HG03565 (cell line): ENCODE results near the gene HEATR5A.

ENCODE experiments used
- ATAC-seq: cut with Tn5 transposase; IDR thresholded peaks from one replicate; pipeline ENCODE4 v1.9.1; 2021; ENCODE audit warnings: mild to moderate bottlenecking, moderate library complexity; ENCODE audit not compliant: unreplicated experiment

The HEATR5A gene

DNA sequence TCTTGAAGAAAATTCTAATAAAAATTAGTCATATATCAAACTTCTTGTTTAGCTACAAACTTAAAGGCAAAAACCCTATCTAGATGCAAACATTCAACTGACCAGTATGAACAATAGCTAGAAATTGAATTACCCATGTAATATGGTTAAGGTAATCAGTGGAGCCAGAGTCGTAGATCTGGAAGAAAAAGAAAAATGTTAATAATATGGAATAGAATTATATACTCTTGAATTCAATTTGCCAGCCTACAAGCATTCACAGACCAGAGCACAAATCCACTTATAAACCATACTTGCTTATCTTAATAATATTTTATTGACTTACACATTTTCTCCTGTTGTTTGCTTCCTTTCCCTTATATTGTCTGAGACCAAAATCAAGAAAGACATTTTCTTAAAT, 7.7 kb upstream of the HEATR5A start:
- ATAC-seq = no peak

DNA sequence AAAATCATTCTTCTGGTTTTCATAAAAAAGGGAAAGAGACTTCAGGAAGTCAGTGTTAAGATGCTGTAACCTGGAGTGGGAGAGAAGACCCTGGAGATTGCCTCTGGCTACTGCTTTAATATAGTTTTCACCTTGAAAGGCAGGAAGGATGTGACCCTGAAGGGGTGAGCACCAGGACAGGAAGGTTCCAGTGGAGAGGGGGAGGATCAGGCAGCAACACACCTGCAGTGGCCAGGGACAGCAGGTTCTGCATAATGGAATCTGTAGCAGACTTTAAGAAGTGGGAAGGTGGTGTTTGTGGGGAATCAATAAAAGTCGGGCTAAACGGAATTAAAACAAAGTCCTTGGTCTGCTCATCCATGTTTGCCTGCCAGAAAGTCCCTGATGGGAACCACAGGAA, 6.3 kb upstream of the HEATR5A start:
- ATAC-seq = no peak

DNA sequence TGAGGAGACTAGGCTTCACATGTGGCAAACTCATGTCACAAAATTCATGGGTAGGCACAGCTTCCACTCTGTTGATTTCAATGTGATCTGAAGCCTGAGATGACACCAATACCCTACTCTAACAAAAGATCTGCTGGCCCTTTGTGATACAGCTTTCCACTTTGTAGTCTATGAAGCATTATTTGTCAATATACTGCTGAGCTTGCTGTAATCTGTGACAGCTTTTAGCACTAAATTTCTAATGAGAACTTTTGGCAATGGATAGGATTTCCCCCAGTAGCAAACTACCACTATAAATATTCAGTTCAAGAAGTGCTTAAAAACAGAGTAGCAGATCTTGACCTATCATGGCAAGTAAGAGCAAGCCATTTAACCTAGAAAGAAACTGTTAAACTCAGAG, 5.6 kb upstream of the HEATR5A start:
- ATAC-seq = no peak

DNA sequence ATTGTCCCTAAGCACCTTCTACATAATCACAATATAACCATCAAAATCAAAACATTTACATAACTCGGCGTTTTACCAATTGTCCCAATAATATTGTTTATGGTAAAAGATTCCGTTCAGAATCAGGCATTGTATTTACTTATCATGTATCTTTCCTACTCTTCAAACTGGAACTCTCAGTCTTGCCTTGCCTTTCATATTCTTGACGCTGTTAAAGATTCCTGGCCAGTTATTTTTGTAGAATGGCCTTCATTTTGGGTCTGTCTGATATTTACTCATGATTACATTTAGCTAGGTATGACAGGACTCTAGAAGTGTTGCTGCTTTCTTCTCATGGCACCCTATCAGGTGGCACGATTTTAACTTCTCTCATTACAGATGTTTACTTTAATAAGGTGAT, 850 bp upstream of the HEATR5A start:
- ATAC-seq = no peak

DNA sequence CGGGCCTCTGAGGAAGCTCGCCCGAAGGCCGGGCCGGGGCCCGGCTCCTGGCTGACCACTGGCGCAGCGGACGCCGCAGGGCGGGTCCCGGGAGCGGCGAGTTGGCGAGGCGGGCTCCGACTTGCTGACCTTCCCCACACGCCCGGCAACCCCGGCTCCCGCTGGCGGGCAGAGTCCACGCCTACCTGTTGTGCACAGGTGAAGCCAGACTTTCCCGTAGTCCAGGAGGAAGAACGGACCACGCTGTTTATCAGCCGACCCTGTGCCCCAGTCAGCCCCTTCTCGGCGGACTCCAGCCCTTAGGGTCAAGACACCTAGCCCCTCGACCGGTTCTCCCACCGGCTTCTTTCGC, 407 bp downstream of the HEATR5A start:
- peak; percentile 20 for ATAC-seq

DNA sequence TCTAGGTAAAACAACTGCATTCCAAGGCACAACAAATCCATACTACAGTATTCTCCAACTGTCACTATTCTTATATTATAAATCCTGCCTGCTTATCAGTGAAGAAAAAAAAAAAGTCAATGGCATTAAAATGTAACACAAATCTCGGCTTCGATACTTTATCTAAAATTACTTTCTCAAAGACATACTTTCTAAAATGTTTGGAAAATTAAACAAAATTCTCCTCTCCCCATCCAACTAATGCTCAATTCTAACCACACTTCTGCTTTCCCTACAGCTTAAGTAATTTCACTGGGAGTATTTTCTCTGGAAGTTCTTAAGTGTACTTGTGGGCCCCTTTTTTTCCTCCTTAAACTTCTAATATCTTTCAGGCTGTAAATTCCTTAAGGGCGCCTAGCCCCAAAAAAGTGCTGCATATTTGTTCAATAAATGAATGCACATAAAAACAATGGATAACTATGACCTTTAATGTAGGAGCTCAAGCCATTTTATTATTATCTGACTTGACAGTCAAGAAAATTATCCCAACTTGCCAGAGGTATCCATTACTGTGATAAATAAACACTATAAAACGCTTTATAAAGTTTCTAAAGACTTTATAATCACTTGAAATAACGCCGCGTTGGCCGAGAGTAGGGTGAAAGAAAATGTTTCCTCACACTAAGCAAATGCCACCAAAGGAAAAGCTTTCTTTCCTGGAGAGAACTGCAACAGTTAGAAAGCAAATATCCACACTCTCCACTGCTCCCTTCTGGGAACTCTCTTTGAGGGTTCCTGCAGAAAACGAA, 977 bp downstream of the HEATR5A start:
- ATAC-seq = no peak

DNA sequence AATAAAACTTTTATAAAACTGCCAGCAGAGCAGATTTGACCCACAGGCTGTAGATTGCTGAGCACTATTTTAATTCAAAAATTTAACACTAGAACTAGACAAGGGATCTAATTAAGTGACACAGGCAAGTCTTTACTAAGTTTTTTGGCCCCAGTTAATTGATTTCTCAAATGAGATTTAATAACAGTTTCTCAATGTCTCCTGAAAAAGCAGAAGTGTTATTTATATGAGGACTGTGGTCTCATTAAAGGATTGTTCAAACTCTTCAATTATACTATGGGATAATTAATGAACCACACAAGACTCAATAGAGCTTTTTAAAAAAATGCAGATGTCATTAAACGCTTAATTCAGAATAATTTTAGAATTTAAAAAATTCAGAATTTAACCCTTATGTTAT, 1.9 kb downstream of the HEATR5A start:
- no peak for ATAC-seq

DNA sequence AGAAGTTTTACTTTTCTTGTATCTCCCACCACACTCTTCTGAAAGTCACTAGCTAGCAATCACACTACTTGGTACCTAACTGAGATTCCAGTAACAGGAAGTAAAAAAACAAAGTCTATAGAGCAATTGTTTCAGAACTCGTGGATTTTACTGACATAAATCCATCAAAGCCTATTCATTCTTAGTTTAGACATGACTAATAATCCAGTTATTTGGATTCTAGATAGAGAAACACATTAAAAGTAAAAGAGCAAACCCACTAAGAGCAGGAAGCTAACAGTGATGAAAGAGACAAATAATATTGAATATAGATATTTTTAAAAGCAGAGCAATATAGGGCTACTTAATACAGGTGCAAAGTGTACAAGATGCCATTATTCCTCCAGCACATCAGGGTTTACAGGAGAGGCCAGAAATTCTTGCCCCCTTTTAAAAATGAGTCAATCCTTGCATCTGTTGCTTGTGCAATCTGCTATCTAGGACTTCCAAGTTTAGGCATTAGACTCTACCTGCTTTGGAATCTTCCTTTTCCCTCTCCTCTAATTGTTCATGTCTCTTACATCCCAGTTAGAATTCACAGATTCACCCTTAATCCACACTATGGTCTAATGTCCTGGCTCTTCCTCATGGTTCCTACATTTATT, 6.0 kb downstream of the HEATR5A start:
- no peak for ATAC-seq

DNA sequence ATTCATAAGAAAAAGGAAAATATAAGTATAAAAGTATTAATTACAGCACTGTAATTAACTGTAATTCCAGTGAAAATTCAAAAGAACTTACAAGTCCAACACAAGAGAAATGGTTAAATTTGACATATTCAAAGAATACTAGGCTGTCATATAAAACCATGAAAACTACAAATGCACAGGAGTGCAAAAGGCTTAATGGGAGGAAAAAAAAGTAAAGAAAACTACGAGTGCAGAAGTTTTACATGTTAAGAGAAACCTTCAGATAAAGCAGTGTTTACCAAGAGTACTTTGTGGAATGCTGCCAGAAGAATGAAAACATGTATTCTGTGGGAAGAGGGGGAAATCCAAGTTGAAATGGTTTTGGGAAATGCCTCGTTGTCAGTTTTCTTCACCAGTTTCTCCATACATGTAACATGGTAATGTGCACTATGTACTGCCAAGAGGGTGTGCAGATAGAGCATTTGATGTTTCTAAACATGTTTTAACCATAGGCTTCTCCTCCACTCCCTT, 9.1 kb downstream of the HEATR5A start:
- no peak for ATAC-seq

DNA sequence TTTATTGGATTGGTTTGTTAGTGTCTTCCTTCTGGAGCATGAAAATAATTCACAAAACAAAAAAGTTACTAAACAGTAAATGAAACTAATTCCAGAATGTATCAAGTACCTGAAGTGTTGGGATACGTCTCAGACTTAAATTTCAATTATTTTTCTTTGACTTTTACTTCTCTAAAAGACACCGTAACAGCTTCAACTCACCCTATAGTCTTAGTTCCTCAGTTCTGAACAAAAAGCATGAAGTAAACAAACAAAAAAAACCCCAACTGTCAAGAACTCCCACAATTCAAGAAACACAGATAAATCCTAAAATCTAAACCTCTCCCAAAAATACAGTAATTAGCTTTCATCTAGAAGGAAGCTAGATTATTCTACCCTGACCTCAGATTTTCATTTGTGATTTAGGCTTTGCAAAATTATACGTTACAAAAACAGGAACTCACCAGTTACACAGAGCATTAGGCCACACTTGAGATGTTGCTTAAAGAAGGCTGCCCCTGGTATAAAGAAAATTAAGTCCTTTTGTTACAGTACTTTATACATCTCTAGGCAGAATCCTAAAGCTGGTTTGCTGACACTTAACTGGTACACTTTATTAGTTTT, 10.2 kb downstream of the HEATR5A start:
- ATAC-seq = no peak

DNA sequence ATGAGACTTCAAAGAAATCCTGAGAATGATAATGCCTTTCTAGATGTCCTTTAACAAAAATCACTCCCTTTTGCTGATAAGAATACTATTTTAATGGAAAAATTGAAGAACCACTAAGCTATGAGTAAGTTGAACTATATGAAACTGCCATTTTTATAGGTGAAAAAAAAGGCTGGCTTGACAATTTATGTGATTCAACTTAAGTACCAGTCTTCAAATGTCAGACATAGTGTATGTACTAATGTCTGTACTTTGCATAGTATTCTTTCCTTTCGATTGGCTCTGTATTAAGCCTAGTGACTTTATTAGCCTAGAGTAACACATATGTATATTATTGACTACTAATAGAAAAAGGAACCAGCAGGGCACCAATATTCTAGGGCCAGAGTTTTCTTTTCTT, 11.9 kb downstream of the HEATR5A start:
- ATAC-seq = no peak

DNA sequence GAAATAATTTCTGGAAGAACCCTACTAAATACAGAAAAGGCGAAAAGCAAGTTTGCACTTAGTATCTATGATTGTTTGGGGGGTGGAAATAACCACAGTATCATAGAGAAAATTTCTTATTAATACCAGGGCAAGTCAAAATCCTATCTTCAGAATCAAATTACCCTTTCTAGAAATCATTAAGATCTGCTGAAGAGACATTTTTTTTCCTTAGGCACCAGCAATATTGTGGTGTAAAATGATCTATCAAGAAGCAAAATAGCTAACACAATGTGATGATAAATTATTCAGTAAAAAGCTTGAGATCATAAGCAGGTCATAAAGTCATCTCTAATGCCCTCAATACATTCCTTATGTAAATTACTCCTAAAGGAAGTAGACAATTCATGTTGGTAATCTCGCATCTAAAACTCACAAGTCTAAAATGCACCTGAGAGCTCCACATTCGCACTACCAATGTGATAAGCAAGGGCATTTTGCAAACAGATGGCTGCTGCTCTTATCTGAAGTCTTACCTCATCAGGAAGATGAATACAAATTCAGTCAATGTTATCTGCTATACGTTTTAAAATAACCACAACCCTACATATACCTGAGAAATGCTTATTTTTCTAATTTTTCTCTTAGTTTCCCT, 14.6 kb downstream of the HEATR5A start:
- ATAC-seq = no peak

DNA sequence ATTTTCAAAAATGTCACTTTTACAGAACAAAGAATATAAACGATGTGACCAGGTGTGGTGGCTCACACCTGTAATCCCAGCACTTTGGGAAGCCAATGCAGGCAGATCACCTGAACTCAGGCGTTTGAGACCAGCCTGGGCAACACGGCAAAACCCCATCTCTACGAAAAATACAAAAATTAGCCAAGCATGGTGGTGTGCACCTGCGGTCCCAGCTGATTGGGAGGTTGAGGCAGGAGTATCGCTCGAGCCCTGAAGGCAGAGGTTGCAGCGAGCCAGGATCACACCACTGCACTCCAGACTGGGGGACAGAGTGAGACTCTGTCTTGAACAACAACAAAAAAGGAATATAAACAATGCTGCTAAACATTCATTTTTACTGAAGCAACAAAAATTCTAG, 15.2 kb downstream of the HEATR5A start:
- ATAC-seq = no peak

DNA sequence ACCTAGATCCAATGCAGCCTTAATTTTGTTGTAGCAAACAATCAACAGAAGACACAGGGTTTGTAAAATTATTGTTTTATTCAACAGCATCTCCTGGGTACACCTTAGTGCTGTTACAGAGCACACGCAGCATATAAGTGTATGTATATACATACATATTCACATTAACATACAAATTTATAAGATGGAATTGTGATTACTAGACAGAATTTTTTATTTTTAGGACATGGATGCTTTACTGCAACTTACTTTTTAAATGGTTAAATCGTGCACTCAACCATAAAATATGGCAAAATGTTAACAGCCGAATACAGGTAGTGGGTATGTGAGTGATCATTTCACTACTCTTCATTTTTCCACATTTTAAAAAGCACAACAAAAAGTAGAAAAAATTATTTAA, 16.6 kb downstream of the HEATR5A start:
- ATAC-seq = no peak

DNA sequence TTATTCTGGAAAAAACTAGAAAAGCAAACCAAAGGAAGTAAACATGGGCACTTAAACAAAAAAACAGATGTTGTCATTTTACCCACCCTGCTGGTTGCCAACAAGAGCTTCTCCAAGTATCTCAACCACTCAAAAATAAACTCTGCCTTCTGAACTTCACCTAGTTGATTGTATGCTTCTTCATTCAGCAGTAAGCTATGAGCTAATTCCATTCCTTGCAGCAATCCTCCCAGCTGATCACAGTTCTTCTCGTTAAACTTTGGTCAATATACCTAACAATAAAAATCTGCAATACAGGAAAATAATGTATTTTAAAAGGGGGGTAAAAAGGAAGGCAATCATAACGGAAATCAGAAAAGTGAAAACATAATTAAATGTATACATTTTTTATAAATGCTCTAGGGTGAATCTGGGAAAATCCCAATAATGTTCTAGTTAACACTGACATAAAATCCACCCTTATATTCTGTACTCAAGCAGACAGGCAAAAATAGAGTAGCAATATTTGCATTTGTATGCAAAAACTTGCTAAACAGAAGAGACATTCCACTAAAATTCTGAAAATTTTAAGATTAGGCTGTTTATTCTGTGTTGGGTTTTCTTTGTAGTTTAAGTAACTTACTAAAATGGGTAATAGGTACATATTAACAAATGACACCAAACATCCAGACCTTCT, 17.4 kb downstream of the HEATR5A start:
- no peak for ATAC-seq

DNA sequence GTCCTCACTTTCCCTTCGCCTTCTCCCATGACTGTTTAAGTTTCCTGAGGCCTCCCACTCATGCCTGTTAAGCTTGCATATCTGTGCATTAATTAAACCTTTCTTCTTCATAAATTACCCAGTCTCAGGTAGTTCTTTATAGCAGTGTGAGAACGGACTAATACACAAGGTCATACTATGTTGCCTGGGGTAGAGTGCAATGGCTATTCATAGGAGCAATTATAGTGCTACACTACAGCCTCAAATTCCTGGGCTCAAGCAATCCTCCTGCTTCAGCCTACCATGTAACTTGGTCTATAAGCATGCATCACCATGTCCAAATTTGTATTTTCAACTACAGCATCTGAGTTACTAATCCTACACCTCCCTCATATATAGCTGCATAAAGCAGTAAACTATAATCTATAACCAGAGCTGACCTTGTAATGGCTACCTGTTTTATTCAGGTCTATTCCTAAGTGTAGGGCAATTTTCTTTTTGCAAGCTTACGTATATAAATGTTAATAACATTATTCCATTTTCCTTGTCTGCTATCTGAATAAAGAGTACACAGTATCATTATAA, 18.9 kb downstream of the HEATR5A start:
- ATAC-seq = no peak

DNA sequence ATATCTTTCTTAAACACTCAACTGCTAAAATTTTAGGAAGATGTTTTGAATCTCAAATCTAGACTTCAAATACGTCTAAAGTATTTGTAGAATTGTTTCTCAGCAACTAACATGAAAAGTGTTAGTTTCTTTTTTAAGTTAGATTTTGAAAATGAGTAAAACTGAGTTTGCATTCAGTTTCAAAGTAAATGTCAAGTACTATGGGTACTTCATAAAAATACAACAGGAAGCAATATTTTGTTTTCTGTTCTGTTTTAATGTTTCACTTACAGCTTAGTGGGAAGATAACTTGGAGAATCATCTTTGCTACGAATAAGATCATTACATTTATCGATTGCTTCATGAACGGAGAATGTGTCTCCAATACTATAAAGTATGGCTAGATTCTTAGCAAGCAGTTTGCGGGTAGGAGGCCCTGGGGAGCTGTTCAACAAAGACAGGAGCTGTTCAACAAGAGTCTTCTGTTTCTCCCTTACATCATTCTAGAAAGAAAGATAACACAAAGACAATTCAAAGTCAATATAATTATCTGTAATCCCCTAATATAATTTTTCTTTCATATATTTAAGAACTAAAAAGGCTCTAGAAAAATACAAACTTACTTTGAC, 20.2 kb downstream of the HEATR5A start:
- ATAC-seq = no peak

DNA sequence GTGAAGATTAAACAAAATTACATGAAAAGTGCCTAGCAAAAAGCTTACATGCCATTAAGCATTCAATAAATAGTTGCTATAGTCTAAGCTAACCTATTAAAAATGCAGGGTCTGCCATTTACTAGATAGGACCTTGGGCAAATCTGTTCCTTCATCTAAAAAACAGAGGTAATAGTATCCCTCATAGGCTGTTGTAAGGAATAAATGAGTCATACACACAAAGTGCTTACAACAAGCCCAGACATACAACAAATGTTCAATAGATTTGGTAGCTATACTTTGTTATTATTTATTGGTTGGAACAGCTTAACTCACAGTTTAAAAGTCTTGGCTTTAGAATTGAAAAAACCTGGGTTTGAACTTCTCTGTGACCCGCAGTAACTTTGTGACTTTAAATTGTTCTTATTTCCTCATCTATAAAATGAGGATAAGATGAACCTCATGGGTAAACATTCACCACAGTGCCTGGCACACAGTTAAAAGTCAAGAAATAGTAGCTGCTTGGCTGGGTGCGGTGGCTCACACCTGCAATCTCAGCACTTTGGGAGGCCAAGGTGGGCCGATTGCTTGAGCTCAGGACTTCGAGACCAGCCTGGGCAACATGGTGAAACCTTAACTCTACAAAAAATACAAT, 24.7 kb downstream of the HEATR5A start:
- no peak for ATAC-seq

DNA sequence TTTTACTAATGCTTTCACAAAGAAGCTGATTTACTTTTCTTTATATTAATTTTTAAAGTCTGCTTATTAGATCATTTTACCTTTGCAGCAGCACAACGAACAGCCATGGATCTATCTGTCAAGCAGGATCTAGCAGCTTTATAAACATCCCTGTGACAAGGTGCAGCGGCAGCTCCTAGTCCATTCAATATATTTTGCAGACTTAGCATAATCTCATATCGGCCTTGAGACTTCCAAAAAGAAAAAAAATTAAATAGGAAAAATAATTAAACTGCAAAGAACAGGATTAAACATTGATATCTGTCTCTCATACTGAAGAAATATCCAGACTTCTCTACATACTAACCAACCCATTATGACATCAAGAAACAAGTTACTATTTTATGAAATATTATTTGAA, 25.2 kb downstream of the HEATR5A start:
- no peak for ATAC-seq

DNA sequence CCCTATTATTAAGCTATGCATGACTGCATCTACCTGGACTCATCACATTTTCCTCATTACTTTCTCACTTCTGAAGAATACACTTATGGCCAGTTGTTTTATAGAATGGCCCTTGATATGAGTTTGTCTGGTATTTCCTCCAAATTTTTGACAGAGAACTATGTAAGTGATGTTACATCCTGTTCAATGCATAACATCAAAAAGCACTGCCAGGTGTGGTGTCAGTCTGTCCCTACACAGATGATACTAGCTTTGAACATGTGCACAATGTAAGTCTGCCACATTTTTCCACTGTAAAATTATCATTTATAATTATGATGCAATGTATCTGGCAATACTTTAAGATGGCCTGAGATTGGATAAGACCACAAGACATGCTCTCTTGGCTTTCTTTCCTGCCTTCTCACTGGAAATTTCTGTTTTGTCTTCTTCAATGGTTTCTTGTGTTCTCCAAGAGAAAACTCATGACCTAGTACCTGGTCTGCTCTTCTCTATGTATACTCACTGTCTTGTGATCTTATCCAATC, 28.3 kb downstream of the HEATR5A start:
- ATAC-seq = no peak
